ENCODE data around the gene POLD2. TPM values are rescaled to one million over a fixed set of nuclear protein-coding genes. Genes with fewer than 3 reads are reported as not detected.

Gene POLD2
- total and polyA plus RNA-seq, 2 donors (not counting 1 experiment from before 2014, with no cell fraction given), result 69.8 to 76.5 TPM

- Histone ChIP-seq H3K4me3 (replicated peaks in 1 of 4; ENCODE audit: control extremely low read depth in 1 of 4, insufficient read depth in 1 of 4, low read depth in 3 of 4, low read length in 4 of 4) (no peak overlapping the region), H3K79me2 (ENCODE audit: control insufficient read depth, insufficient read depth, low read length) (no peaks in the 10 kb centered on the region), H3K36me3 (ENCODE audit: control insufficient read depth, insufficient read depth, low read length) (no peaks in the 10 kb centered on the region), H3K9ac (ENCODE audit: insufficient read depth, low read length) (no peak overlapping the region), H3K27ac (ENCODE audit: insufficient read depth, low read length) (no peak overlapping the region), H3K9me3 (ENCODE audit: control insufficient read depth, insufficient read depth, low read depth, low read length) (no peaks in the 10 kb centered on the region), H3K4me2 (ENCODE audit: extremely low read depth, insufficient read depth, low read length) (no peak overlapping the region), H3K27me3 (ENCODE audit: control insufficient read depth, insufficient read depth, low read length) (no peaks in the 10 kb centered on the region), H3K4me1 (ENCODE audit: control insufficient read depth, extremely low read depth, insufficient read depth, low read length) (peaks cover 3% of the 10 kb centered on the region), H4K20me1 (ENCODE audit: control insufficient read depth, extremely low read depth, insufficient read depth, low read length) (no peaks in the 10 kb centered on the region), H2AFZ (ENCODE audit: low read length) (no peak overlapping the region)
- no peak for DNase-seq (ENCODE audit: low read depth in 2 of 2)
- TF ChIP-seq CTCF (conservative IDR thresholded peaks at IDR 0.05 in 1 of 2, IDR thresholded peaks at IDR 0.05 in 1 of 2; ENCODE audit: low read depth in 1 of 2, low read length in 2 of 2) (no peak), EZH2 (IDR thresholded peaks at IDR 0.05; ENCODE audit: low read length, missing control alignments) (no peak)
These were observed 28.3 kb downstream of the POLD2 start for GRCh38 chr7:44094883-44095592.

GRCh38 chr7:44094365-44094764 lies 29.0 kb downstream of the POLD2 start:
- H3K9ac ChIP-seq (ENCODE audit: insufficient read depth, low read length), result no peak overlapping the region
- H3K9me3 ChIP-seq (ENCODE audit: control insufficient read depth, insufficient read depth, low read depth, low read length), result no peaks in the 10 kb centered on the region
- H3K27ac ChIP-seq (ENCODE audit: insufficient read depth, low read length), result no peak overlapping the region
- no peaks in the 10 kb centered on the region for H3K79me2 ChIP-seq (ENCODE audit: control insufficient read depth, insufficient read depth, low read length)
- DNase-seq (ENCODE audit: low read depth in 2 of 2), result no peak
- H3K4me2 ChIP-seq (ENCODE audit: extremely low read depth, insufficient read depth, low read length), result no peak overlapping the region
- H3K27me3 ChIP-seq (ENCODE audit: control insufficient read depth, insufficient read depth, low read length), result no peaks in the 10 kb centered on the region
- TF ChIP-seq CTCF (conservative IDR thresholded peaks at IDR 0.05 in 1 of 2, IDR thresholded peaks at IDR 0.05 in 1 of 2; ENCODE audit: low read depth in 1 of 2, low read length in 2 of 2) (no peak), EZH2 (IDR thresholded peaks at IDR 0.05; ENCODE audit: low read length, missing control alignments) (no peak)
- no peak overlapping the region for H3K4me3 ChIP-seq (replicated peaks in 1 of 4; ENCODE audit: control extremely low read depth in 1 of 4, insufficient read depth in 1 of 4, low read depth in 3 of 4, low read length in 4 of 4)
- H4K20me1 ChIP-seq (ENCODE audit: control insufficient read depth, extremely low read depth, insufficient read depth, low read length), result no peaks in the 10 kb centered on the region
- H2AFZ ChIP-seq (ENCODE audit: low read length), result no peak overlapping the region
- H3K4me1 ChIP-seq (ENCODE audit: control insufficient read depth, extremely low read depth, insufficient read depth, low read length), result peaks cover under 1% of the 10 kb centered on the region
- no peaks in the 10 kb centered on the region for H3K36me3 ChIP-seq (ENCODE audit: control insufficient read depth, insufficient read depth, low read length)

GRCh38 chr7:44093102-44093641 lies 30.2 kb downstream of the POLD2 start:
- no peak for DNase-seq (ENCODE audit: low read depth in 2 of 2)
- Histone ChIP-seq H3K4me3 (replicated peaks in 1 of 4; ENCODE audit: control extremely low read depth in 1 of 4, insufficient read depth in 1 of 4, low read depth in 3 of 4, low read length in 4 of 4) (no peak overlapping the region), H3K27ac (ENCODE audit: insufficient read depth, low read length) (no peak overlapping the region), H3K9ac (ENCODE audit: insufficient read depth, low read length) (no peak overlapping the region), H4K20me1 (ENCODE audit: control insufficient read depth, extremely low read depth, insufficient read depth, low read length) (no peaks in the 10 kb centered on the region), H3K79me2 (ENCODE audit: control insufficient read depth, insufficient read depth, low read length) (no peaks in the 10 kb centered on the region), H3K36me3 (ENCODE audit: control insufficient read depth, insufficient read depth, low read length) (no peaks in the 10 kb centered on the region), H3K4me1 (ENCODE audit: control insufficient read depth, extremely low read depth, insufficient read depth, low read length) (peaks cover 4% of the 10 kb centered on the region), H2AFZ (ENCODE audit: low read length) (no peak overlapping the region), H3K27me3 (ENCODE audit: control insufficient read depth, insufficient read depth, low read length) (no peaks in the 10 kb centered on the region), H3K4me2 (ENCODE audit: extremely low read depth, insufficient read depth, low read length) (no peak overlapping the region), H3K9me3 (ENCODE audit: control insufficient read depth, insufficient read depth, low read depth, low read length) (no peaks in the 10 kb centered on the region)
- no peak for TF ChIP-seq EZH2 (IDR thresholded peaks at IDR 0.05; ENCODE audit: low read length, missing control alignments)
- no peak for TF ChIP-seq CTCF (conservative IDR thresholded peaks at IDR 0.05 in 1 of 2, IDR thresholded peaks at IDR 0.05 in 1 of 2; ENCODE audit: low read depth in 1 of 2, low read length in 2 of 2)
